Measurements from ENCODE around the gene ASB10.

GRCh38 chr7:151126491-151127137 is 60.4 kb downstream of the ASB10 start:
- no peak for TF ChIP-seq EZH2 (IDR thresholded peaks at IDR 0.05; ENCODE audit: borderline replicate concordance, low read length)
- TF ChIP-seq CTCF (conservative IDR thresholded peaks at IDR 0.05 in 1 of 2, IDR thresholded peaks at IDR 0.05 in 1 of 2; ENCODE audit: extremely low read depth in 1 of 2, insufficient read depth in 1 of 2, low read depth in 1 of 2, low read length in 2 of 2): no peak
